K562 (cell line): ENCODE data around the gene PPP2R2D. TPM values are rescaled to one million over a fixed set of nuclear protein-coding genes. Genes with fewer than 3 reads are reported as not detected.

Experiments used
- ATAC-seq: fragments of 200-7000 bp; cut with Tn5 transposase; 3 replicates; pipeline ENCODE4 v1.9.1; 2020; ENCODE audit warnings: moderate library complexity
- BruUV-seq: library from RNA; stranded (reverse); fragments of 400-500 nt; replicated peaks from 2 replicates; lab custom pipeline; 2021; lab: Mats Ljungman, UMichigan
- CTCF ChIA-PET: fragments of 300-600 bp; formaldehyde crosslinking; extraction: SDS; loops from one replicate; lab custom pipeline; 2021; ENCODE audit warnings: low intra/inter-chr PET ratio; lab: Yijun Ruan, JAX
- POLR2A ChIA-PET: fragments of 300-600, 350-650 bp; sonication (Branson Sonifier 250); formaldehyde crosslinking; extraction: SDS; loops from one replicate; lab custom pipeline; 2021; ENCODE audit warnings: antibody characterized with exemption, inconsistent platforms; lab: Yijun Ruan, JAX
- DNase-seq, 4 experiments: peaks; one replicate each; pipeline versions ENCODE4 v3.0.0 to v3.0.0-alpha.2; 2011 to 2018; ENCODE audit warnings: low spot score in 3 of 4, mixed read lengths in 3 of 4; ENCODE audit errors: extremely low read depth in 1 of 4
- FAIRE-seq: peaks from 2 replicates; lab custom pipeline; 2011; peaks lifted over from hg19 to GRCh38; lab: Jason Lieb, UNC
- H2AFZ ChIP-seq: 2 replicates; pipeline ENCODE4 v1.6.0; 2011; ENCODE audit warnings: low read depth, low read length, control low read depth, inconsistent platforms
- H3K27ac ChIP-seq: fragments of 200-600 bp; 3 replicates; pipeline ENCODE4 v1.8.0; 2011; ENCODE audit warnings: low read depth, mild to moderate bottlenecking, control low read depth, inconsistent platforms, low read length, moderate library complexity, mixed read lengths; ENCODE audit errors: extremely low read depth
- H3K27me3 ChIP-seq, 2 experiments: fragments of 300-600 bp in 1 of 2; 2 replicates in 1 of 2; 3 replicates in 1 of 2; pipeline versions ENCODE4 v1.6.0 to v1.8.0; 2011; ENCODE audit warnings: inconsistent platforms in 2 of 2, low read length in 2 of 2, mild to moderate bottlenecking in 1 of 2, mixed read lengths in 1 of 2, moderate library complexity in 1 of 2; ENCODE audit not compliant: control insufficient read depth in 2 of 2, insufficient read depth in 2 of 2
- H3K36me3 ChIP-seq: fragments of 300-600 bp; 3 replicates; pipeline ENCODE4 v1.8.0; 2011; ENCODE audit warnings: mild to moderate bottlenecking, low read length, inconsistent platforms; ENCODE audit not compliant: control insufficient read depth, insufficient read depth
- H3K4me1 ChIP-seq, 2 experiments: fragments of 200-600 bp in 1 of 2; replicated peaks in 1 of 2; 2 replicates in 1 of 2; 3 replicates in 1 of 2; pipeline versions ENCODE4 v1.5.1 to v1.8.0; 2011; ENCODE audit warnings: inconsistent platforms in 2 of 2, low read length in 2 of 2, mild to moderate bottlenecking in 1 of 2, mixed read lengths in 1 of 2, moderate library complexity in 1 of 2; ENCODE audit not compliant: control insufficient read depth in 2 of 2, insufficient read depth in 2 of 2
- H3K4me2 ChIP-seq: 2 replicates; pipeline ENCODE4 v1.6.1; 2011; ENCODE audit warnings: low read length, control low read depth, inconsistent platforms, mixed read lengths; ENCODE audit not compliant: insufficient read depth
- H3K4me3 ChIP-seq: fragments of 200-600 bp; sonication (generic), shearing (Covaris generic); 2 replicates; pipeline ENCODE4 v1.5.1; 2016; ENCODE audit warnings: control low read depth, inconsistent platforms
- H3K79me2 ChIP-seq: fragments of 200-600 bp; 3 replicates; pipeline ENCODE4 v1.8.0; 2011; ENCODE audit warnings: low read length, inconsistent platforms; ENCODE audit not compliant: control insufficient read depth, insufficient read depth
- H3K9ac ChIP-seq, 2 experiments: 2 replicates each; pipeline versions ENCODE4 v1.6.0 to v1.6.1; 2011; ENCODE audit warnings: low read depth in 2 of 2, low read length in 2 of 2, control low read depth in 1 of 2, inconsistent platforms in 1 of 2, mild to moderate bottlenecking in 1 of 2, mixed read lengths in 1 of 2; ENCODE audit not compliant: insufficient read depth in 1 of 2
- H3K9me1 ChIP-seq: one replicate; pipeline ENCODE4 v1.6.0; 2011; ENCODE audit warnings: inconsistent platforms, mild to moderate bottlenecking, low read length, moderate library complexity; ENCODE audit not compliant: control insufficient read depth, insufficient read depth
- H3K9me3 ChIP-seq: replicated peaks from 2 replicates; pipeline ENCODE4 v1.5.1; 2011; ENCODE audit warnings: low read depth, low read length, inconsistent platforms; ENCODE audit not compliant: control insufficient read depth, insufficient read depth
- H4K20me1 ChIP-seq: replicated peaks from 2 replicates; pipeline ENCODE4 v1.6.1; 2011; ENCODE audit warnings: low read length, inconsistent platforms, mixed read lengths; ENCODE audit not compliant: control insufficient read depth, insufficient read depth
- CSDE1 ChIP-seq, 2 experiments: fragments of 450-650 bp; IDR thresholded peaks; 2 replicates each; pipeline ENCODE4 v1.6.1; 2016; ENCODE audit warnings: mild to moderate bottlenecking in 1 of 2
- E2F3 ChIP-seq: fragments of 250-450 bp; sonication (Bioruptor Pico); IDR thresholded peaks from 2 replicates; pipeline ENCODE4 v1.4.0; 2020; ENCODE audit warnings: mild to moderate bottlenecking
- WGBS: fragments of 100-300 bp; shearing (Covaris generic); methylation state at CpG from one replicate; pipeline ENCODE4 v1.1.6; 2016; ENCODE audit warnings: low coverage, mixed read lengths; ENCODE audit not compliant: insufficient coverage; ENCODE audit errors: missing lambda C conversion rate; 5-methylcytosine and 5-hydroxymethylcytosine counted together
- in situ Hi-C: fragments of 300-500 bp; cut with MboI; formaldehyde crosslinking; loops from 4 replicates; pipeline ENCODE4 v1.15.0; 2018; ENCODE audit warnings: inconsistent platforms, mixed read lengths
- intact Hi-C: fragments of 100-400 bp; cut with micrococcal nuclease; formaldehyde crosslinking; loops from 2 replicates; pipeline ENCODE4 v1.14.2; 2022
- polyA plus RNA-seq, 8 experiments: library from polyadenylated mRNA; depleted of rRNA in 4 of 8; stranded (reverse) in 5 of 8; unstranded in 3 of 8; fragments of >200 nt; fragmentation: Nextera tagmentation in 2 of 8; fragmentation: Illumina TruSeq in 1 of 8; extraction: Ambion mirVana in 2 of 8; extraction: Trizol in 1 of 8; gene quantifications; 2 replicates each; pipeline versions ENCODE4 v1.2.1 to v1.2.3, GENCODE V29; 2011 to 2014; ENCODE audit warnings: inconsistent platforms in 1 of 8, missing spikeins in 1 of 8
- total RNA-seq, 7 experiments: library from RNA; depleted of rRNA in 6 of 7; stranded (reverse); fragments of >200 nt in 6 of 7; fragmentation: Illumina TruSeq in 2 of 7; extraction: Trizol in 2 of 7; gene quantifications; 2 replicates each; pipeline versions ENCODE4 v1.2.1 to v1.2.3, GENCODE V29; 2011 to 2021; ENCODE audit warnings: low replicate concordance in 1 of 7
- TF ChIP-seq, protein P1 (sequence below), 3 experiments: IDR thresholded peaks in 2 of 3; conservative IDR thresholded peaks in 1 of 3; 2 replicates each; pipeline ENCODE4 v1.5.1; 2011 to 2012; ENCODE audit warnings: low read length in 3 of 3, mild to moderate bottlenecking in 3 of 3, control low read depth in 2 of 3, improper control_type of control experiment in 1 of 3, inconsistent platforms in 1 of 3, low read depth in 1 of 3, mixed read lengths in 1 of 3, moderate library complexity in 1 of 3; ENCODE audit not compliant: insufficient read depth in 2 of 3

The PPP2R2D gene
- total and polyA plus RNA-seq, 9 of the 15 experiments (the other 6 are each of a cell fraction or from before 2014, with no cell fraction given), result 1.9 to 37.0 (median 26.8) TPM

DNA sequence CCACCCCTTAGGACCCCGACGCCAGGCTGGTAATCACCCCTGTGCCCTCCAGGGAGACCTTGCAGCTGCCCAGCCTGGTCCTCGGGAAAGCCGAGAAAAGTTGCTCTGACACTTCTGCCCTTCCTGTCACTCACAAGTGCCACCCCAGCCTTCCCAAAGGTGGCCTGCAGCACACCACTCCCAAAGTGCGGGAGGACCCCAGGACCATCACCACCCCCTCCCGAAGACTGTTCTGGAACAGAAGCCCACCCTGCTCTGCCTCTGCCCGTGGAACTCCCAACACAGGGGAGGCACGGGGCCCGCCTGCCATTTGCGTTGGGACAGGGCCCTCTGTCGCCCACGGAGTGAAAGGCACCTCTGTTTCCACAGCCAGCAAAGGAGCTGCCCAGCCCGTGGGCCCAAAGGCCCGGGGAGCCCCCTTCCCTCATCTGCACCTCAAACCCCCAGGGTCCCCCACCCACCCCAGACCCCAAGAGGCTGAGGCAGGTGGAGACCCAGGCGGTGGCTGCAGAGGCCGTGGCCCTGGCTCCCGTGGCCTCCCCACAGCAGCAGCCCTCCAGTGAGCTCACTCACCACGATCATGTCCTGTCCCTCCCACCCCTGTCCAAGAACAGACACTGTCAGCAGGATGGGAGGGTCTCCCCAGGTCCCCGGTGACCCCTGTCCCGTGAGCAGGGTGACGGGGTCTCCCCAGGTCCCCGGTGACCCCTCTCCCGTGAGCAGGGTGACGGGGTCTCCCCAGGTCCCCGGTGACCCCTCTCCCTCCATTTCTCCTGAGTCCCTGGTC lies 47.8 kb upstream of the PPP2R2D start:
- Histone ChIP-seq H3K36me3 (no peaks in the 10 kb centered on the region), H2AFZ (no peak overlapping the region), H3K4me2 (no peak overlapping the region)
- no TSS peak for BruUV-seq
- in situ Hi-C loops, result no loop called here
- POLR2A ChIA-PET, result interaction anchor here (0.6 kb wide), 1 partner anchor 21 kb away, joined by 3 read pairs; no protein-coding TSS in a partner anchor
- DNase-seq, result no peak
- TF ChIP-seq, protein P1, sequence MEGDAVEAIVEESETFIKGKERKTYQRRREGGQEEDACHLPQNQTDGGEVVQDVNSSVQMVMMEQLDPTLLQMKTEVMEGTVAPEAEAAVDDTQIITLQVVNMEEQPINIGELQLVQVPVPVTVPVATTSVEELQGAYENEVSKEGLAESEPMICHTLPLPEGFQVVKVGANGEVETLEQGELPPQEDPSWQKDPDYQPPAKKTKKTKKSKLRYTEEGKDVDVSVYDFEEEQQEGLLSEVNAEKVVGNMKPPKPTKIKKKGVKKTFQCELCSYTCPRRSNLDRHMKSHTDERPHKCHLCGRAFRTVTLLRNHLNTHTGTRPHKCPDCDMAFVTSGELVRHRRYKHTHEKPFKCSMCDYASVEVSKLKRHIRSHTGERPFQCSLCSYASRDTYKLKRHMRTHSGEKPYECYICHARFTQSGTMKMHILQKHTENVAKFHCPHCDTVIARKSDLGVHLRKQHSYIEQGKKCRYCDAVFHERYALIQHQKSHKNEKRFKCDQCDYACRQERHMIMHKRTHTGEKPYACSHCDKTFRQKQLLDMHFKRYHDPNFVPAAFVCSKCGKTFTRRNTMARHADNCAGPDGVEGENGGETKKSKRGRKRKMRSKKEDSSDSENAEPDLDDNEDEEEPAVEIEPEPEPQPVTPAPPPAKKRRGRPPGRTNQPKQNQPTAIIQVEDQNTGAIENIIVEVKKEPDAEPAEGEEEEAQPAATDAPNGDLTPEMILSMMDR (IDR thresholded peaks at IDR 0.05 in 2 of 3, conservative IDR thresholded peaks at IDR 0.05 in 1 of 3; ENCODE audit: insufficient read depth in 2 of 3, low read depth in 1 of 3, low read length in 3 of 3), result 0 out of 6 replicates have a peak, but pooled peaks of 2 of the 3 experiments have one; percentile 7 to 10
- no peak for TF ChIP-seq E2F3 (CRISPR knock-in tag)
- TF ChIP-seq CSDE1 (IDR thresholded peaks at IDR 0.05), result no peak
- TF ChIP-seq, all 486 proteins: peak for 1
- WGBS, result 0% methylated on average over 12 of the region's 25 CpGs
- intact Hi-C loops, result no loop called here
- Histone ChIP-seq H3K27ac (no peak overlapping the region), H3K9ac (no peak overlapping the region), H3K27me3 (peaks cover 10 to 71% of the 10 kb centered on the region in 2 experiments; a peak in 4 of 5 replicates), H3K9me1 (no peaks in the 10 kb centered on the region), H3K4me1 (peaks cover 0 to 11% of the 10 kb centered on the region in 2 experiments; a peak in 1 of 5 replicates), H3K4me3 (no peak overlapping the region), H3K9me3 (no peaks in the 10 kb centered on the region), H4K20me1 (no peaks in the 10 kb centered on the region), H3K79me2 (no peaks in the 10 kb centered on the region)
- ATAC-seq, result no peak
- CTCF ChIA-PET, result no interaction called here
- no peak for FAIRE-seq
